Measurements from ENCODE around the gene AKR1A1.
"Not testable (repeated sequence)": the region's sequence is repeated elsewhere in the genome, so short reads cannot be mapped to it uniquely, and the experiment has no call there.

AKR1A1 gene

GRCh38 chr1:45550401-45551351 lies at the start of gene AKR1A1:
TSS of gene AKR1A1 (plus strand) at chr1:45550826. CDS start at chr1:45561795, 10,969 bp downstream.
- DNase-seq (ENCODE audit: low spot score): peak; percentile 83

- no peak for DNase-seq (ENCODE audit: low spot score)
These were observed 49.1 kb upstream of the AKR1A1 start for GRCh38 chr1:45501505-45501859.

- DNase-seq (ENCODE audit: low spot score): no peak
These were observed 46.9 kb upstream of the AKR1A1 start for GRCh38 chr1:45503462-45504360.

GRCh38 chr1:45507195-45507594 lies 43.4 kb upstream of the AKR1A1 start:
- DNase-seq (ENCODE audit: low spot score): no peak

- no peak for DNase-seq (ENCODE audit: low spot score)
These were observed 42.7 kb upstream of the AKR1A1 start for GRCh38 chr1:45507893-45508292.

- no peak for DNase-seq (ENCODE audit: low spot score)
These were observed 42.1 kb upstream of the AKR1A1 start for GRCh38 chr1:45508295-45509151.

GRCh38 chr1:45510036-45510971 lies 40.3 kb upstream of the AKR1A1 start:
- DNase-seq (ENCODE audit: low spot score): no peak

GRCh38 chr1:45510972-45511527 lies 39.6 kb upstream of the AKR1A1 start:
- DNase-seq (ENCODE audit: low spot score): no peak

- peak; percentile 77 for DNase-seq (ENCODE audit: low spot score)
These were observed 38.0 kb upstream of the AKR1A1 start for GRCh38 chr1:45512641-45513054.

GRCh38 chr1:45513532-45514260 lies 36.9 kb upstream of the AKR1A1 start:
- DNase-seq (ENCODE audit: low spot score): not testable (repeated sequence)

- DNase-seq (ENCODE audit: low spot score): no peak
These were observed 34.6 kb upstream of the AKR1A1 start for GRCh38 chr1:45516036-45516435.

- no peak for DNase-seq (ENCODE audit: low spot score)
These were observed 34.2 kb upstream of the AKR1A1 start for GRCh38 chr1:45516465-45516864.

GRCh38 chr1:45518366-45518765 lies 32.3 kb upstream of the AKR1A1 start:
- DNase-seq (ENCODE audit: low spot score): not testable (repeated sequence)

GRCh38 chr1:45518910-45519309 lies 31.7 kb upstream of the AKR1A1 start:
- DNase-seq (ENCODE audit: low spot score): no peak

GRCh38 chr1:45519774-45520173 lies 30.9 kb upstream of the AKR1A1 start:
- DNase-seq (ENCODE audit: low spot score): not testable (repeated sequence)

- peak; percentile 95 for DNase-seq (ENCODE audit: low spot score)
These were observed 29.0 kb upstream of the AKR1A1 start, which contains the start of gene PRDX1 for GRCh38 chr1:45521413-45522323. TSS of gene PRDX1 (minus strand) at chr1:45521884. CDS start at chr1:45519043, 2,841 bp downstream.

GRCh38 chr1:45522324-45523104 lies 28.1 kb upstream of the AKR1A1 start:
- DNase-seq (ENCODE audit: low spot score): no peak

- not testable (repeated sequence) for DNase-seq (ENCODE audit: low spot score)
These were observed 27.1 kb upstream of the AKR1A1 start for GRCh38 chr1:45523516-45523915.
